ENCODE measurements around the gene RAB11FIP4. TPM values are rescaled to one million over a fixed set of nuclear protein-coding genes. Genes with fewer than 3 reads are reported as not detected.

RAB11FIP4 gene
- total RNA-seq, 2 donors from 2014 or later, result 19.7 to 21.7 TPM

GRCh38 chr17:31492880-31493655 is 101.6 kb downstream of the RAB11FIP4 start:
- ATAC-seq (replicated peaks), result peak; percentile 66
- Mint-ChIP-seq H3K27me3 (no peaks in the 10 kb centered on the region), H3K36me3 (ENCODE audit: low read depth) (no peaks in the 10 kb centered on the region), H3K9me3 (no peaks in the 10 kb centered on the region), H3K27ac (peak overlapping the region; percentile 87), H3K4me3 (peak overlapping the region; percentile 84), H3K4me1 (peaks cover 51% of the 10 kb centered on the region)

GRCh38 chr17:31493656-31494155 is 102.2 kb downstream of the RAB11FIP4 start:
- Mint-ChIP-seq H3K27ac (peak overlapping the region; percentile 87), H3K36me3 (ENCODE audit: low read depth) (no peaks in the 10 kb centered on the region), H3K4me1 (peaks cover 51% of the 10 kb centered on the region), H3K4me3 (peak overlapping the region; percentile 84), H3K27me3 (no peaks in the 10 kb centered on the region), H3K9me3 (no peaks in the 10 kb centered on the region)
- ATAC-seq (replicated peaks), result peak; percentile 5

GRCh38 chr17:31494259-31495021 is 103.0 kb downstream of the RAB11FIP4 start:
- Mint-ChIP-seq H3K4me3 (peak overlapping the region; percentile 84), H3K36me3 (ENCODE audit: low read depth) (no peaks in the 10 kb centered on the region), H3K27ac (peak overlapping the region; percentile 87), H3K27me3 (no peaks in the 10 kb centered on the region), H3K9me3 (no peaks in the 10 kb centered on the region), H3K4me1 (peaks cover 50% of the 10 kb centered on the region)
- ATAC-seq (replicated peaks), result peak; percentile 90

- no peak for ATAC-seq (replicated peaks)
- Mint-ChIP-seq H3K27me3 (no peaks in the 10 kb centered on the region), H3K9me3 (no peaks in the 10 kb centered on the region), H3K4me1 (peaks cover 42% of the 10 kb centered on the region), H3K36me3 (ENCODE audit: low read depth) (no peaks in the 10 kb centered on the region), H3K27ac (peak overlapping the region; percentile 78), H3K4me3 (peak overlapping the region; percentile 84)
Observed at GRCh38 chr17:31495022-31495885, 103.8 kb downstream of the RAB11FIP4 start.

- no peaks in the 10 kb centered on the region for H3K9me3 Mint-ChIP-seq
- ATAC-seq (replicated peaks), result no peak
- no peaks in the 10 kb centered on the region for H3K36me3 Mint-ChIP-seq (ENCODE audit: low read depth)
- H3K4me3 Mint-ChIP-seq, result peak overlapping the region; percentile 84
- no peaks in the 10 kb centered on the region for H3K27me3 Mint-ChIP-seq
- peaks cover 37% of the 10 kb centered on the region for H3K4me1 Mint-ChIP-seq
- peak overlapping the region; percentile 41 for H3K27ac Mint-ChIP-seq
Observed at GRCh38 chr17:31496097-31496496, 104.6 kb downstream of the RAB11FIP4 start.

GRCh38 chr17:31496601-31497000 is 105.1 kb downstream of the RAB11FIP4 start:
- H3K36me3 Mint-ChIP-seq (ENCODE audit: low read depth), result no peaks in the 10 kb centered on the region
- no peaks in the 10 kb centered on the region for H3K27me3 Mint-ChIP-seq
- no peak overlapping the region for H3K4me3 Mint-ChIP-seq
- H3K9me3 Mint-ChIP-seq, result no peaks in the 10 kb centered on the region
- ATAC-seq (replicated peaks), result no peak
- H3K27ac Mint-ChIP-seq, result no peak overlapping the region
- H3K4me1 Mint-ChIP-seq, result peaks cover 32% of the 10 kb centered on the region

GRCh38 chr17:31497431-31497830 is 106.0 kb downstream of the RAB11FIP4 start:
- Mint-ChIP-seq H3K9me3 (no peaks in the 10 kb centered on the region), H3K36me3 (ENCODE audit: low read depth) (no peaks in the 10 kb centered on the region), H3K27ac (peak overlapping the region; percentile 50), H3K4me3 (no peak overlapping the region), H3K27me3 (no peaks in the 10 kb centered on the region), H3K4me1 (peaks cover 24% of the 10 kb centered on the region)
- ATAC-seq (replicated peaks), result no peak

- H3K4me1 Mint-ChIP-seq, result peaks cover 16% of the 10 kb centered on the region
- ATAC-seq (replicated peaks), result no peak
Observed at GRCh38 chr17:31497994-31498826, 106.7 kb downstream of the RAB11FIP4 start.

GRCh38 chr17:31499771-31500554 is 108.5 kb downstream of the RAB11FIP4 start:
- ATAC-seq (replicated peaks), result peak; percentile 95
- Mint-ChIP-seq H3K4me1 (peaks cover 10% of the 10 kb centered on the region), H3K36me3 (ENCODE audit: low read depth) (no peaks in the 10 kb centered on the region), H3K4me3 (no peak overlapping the region), H3K27me3 (no peaks in the 10 kb centered on the region), H3K27ac (peak overlapping the region; percentile 43), H3K9me3 (no peaks in the 10 kb centered on the region)

More at GRCh38 chr17:31497994-31498826, 106.7 kb downstream of the RAB11FIP4 start:
- Mint-ChIP-seq H3K36me3 (ENCODE audit: low read depth) (no peaks in the 10 kb centered on the region), H3K9me3 (no peaks in the 10 kb centered on the region), H3K27me3 (no peaks in the 10 kb centered on the region), H3K4me3 (no peak overlapping the region), H3K27ac (peak overlapping the region; percentile 50)

- Mint-ChIP-seq H3K27me3 (no peaks in the 10 kb centered on the region), H3K36me3 (ENCODE audit: low read depth) (no peaks in the 10 kb centered on the region), H3K9me3 (no peaks in the 10 kb centered on the region), H3K4me1 (peaks cover 30% of the 10 kb centered on the region), H3K4me3 (no peak overlapping the region), H3K27ac (no peak overlapping the region)
- no peak for ATAC-seq (replicated peaks)
Observed at GRCh38 chr17:31506517-31506916, 115.0 kb downstream of the RAB11FIP4 start.

GRCh38 chr17:31508288-31509094 is 117.0 kb downstream of the RAB11FIP4 start:
- no peaks in the 10 kb centered on the region for H3K36me3 Mint-ChIP-seq (ENCODE audit: low read depth)
- peak overlapping the region; percentile 96 for H3K27ac Mint-ChIP-seq
- peak overlapping the region; percentile 95 for H3K4me3 Mint-ChIP-seq
- peak; percentile 88 for ATAC-seq (replicated peaks)
- no peaks in the 10 kb centered on the region for H3K27me3 Mint-ChIP-seq
- H3K4me1 Mint-ChIP-seq, result peaks cover 30% of the 10 kb centered on the region
- no peaks in the 10 kb centered on the region for H3K9me3 Mint-ChIP-seq

- no peaks in the 10 kb centered on the region for H3K27me3 Mint-ChIP-seq
- H3K9me3 Mint-ChIP-seq, result no peaks in the 10 kb centered on the region
- peaks cover 30% of the 10 kb centered on the region for H3K4me1 Mint-ChIP-seq
- H3K36me3 Mint-ChIP-seq (ENCODE audit: low read depth), result no peaks in the 10 kb centered on the region
- peak; percentile 16 for ATAC-seq (replicated peaks)
- H3K27ac Mint-ChIP-seq, result peak overlapping the region; percentile 96
- peak overlapping the region; percentile 95 for H3K4me3 Mint-ChIP-seq
Observed at GRCh38 chr17:31509095-31509804, 117.8 kb downstream of the RAB11FIP4 start.

All from activated T-helper 17 cell treated with anti-CD3 and anti-CD28 coated beads, Interleukin-2, amount 50 U/mL, for 72 hours (primary cell).